Keratinocyte (primary cell): ENCODE data around the gene DGLUCY. TPM values are rescaled to one million over a fixed set of nuclear protein-coding genes. Genes with fewer than 3 reads are reported as not detected.

Source experiments
- DNase-seq: peaks from one replicate; pipeline ENCODE4 v3.0.0-alpha.2; 2011; ENCODE audit warnings: low read depth, missing footprints, low spot score
- FAIRE-seq: peaks from 2 replicates; lab custom pipeline; 2011; peaks lifted over from hg19 to GRCh38; lab: Jason Lieb, UNC
- H2AFZ ChIP-seq: 2 replicates; pipeline ENCODE4 v1.6.0; 2012; ENCODE audit warnings: low read length, control low read depth, inconsistent platforms; ENCODE audit not compliant: control insufficient read depth
- H3K27ac ChIP-seq: 2 replicates; pipeline ENCODE4 v1.5.1; 2011; ENCODE audit warnings: low read length; ENCODE audit not compliant: control insufficient read depth, insufficient read depth
- H3K27me3 ChIP-seq: 3 replicates; pipeline ENCODE4 v1.6.0; 2011; ENCODE audit warnings: low read length; ENCODE audit not compliant: control insufficient read depth, insufficient read depth; ENCODE audit errors: extremely low read depth
- H3K36me3 ChIP-seq, 2 experiments: 2 replicates in 1 of 2; 3 replicates in 1 of 2; pipeline ENCODE4 v1.5.1; 2011; ENCODE audit warnings: low read length in 2 of 2, mild to moderate bottlenecking in 1 of 2; ENCODE audit not compliant: control insufficient read depth in 2 of 2, insufficient read depth in 2 of 2; ENCODE audit errors: extremely low read depth in 1 of 2
- H3K4me1 ChIP-seq: 3 replicates; pipeline ENCODE4 v1.5.1; 2011; ENCODE audit warnings: low read length; ENCODE audit not compliant: control insufficient read depth, insufficient read depth; ENCODE audit errors: extremely low read depth
- H3K4me2 ChIP-seq: 3 replicates; pipeline ENCODE4 v1.6.0; 2011; ENCODE audit warnings: low read depth, low read length; ENCODE audit not compliant: control insufficient read depth, insufficient read depth; ENCODE audit errors: extremely low read depth
- H3K4me3 ChIP-seq, 3 experiments: fragments of 200-600 bp in 1 of 3; sonication (generic) in 1 of 3; 2 replicates in 2 of 3; 3 replicates in 1 of 3; pipeline ENCODE4 v1.5.1; 2011 to 2016; ENCODE audit warnings: low read length in 3 of 3, mild to moderate bottlenecking in 3 of 3, control low read depth in 2 of 3, inconsistent platforms in 1 of 3, low read depth in 1 of 3, mixed read lengths in 1 of 3, mixed run types in 1 of 3, moderate library complexity in 1 of 3; ENCODE audit not compliant: control insufficient read depth in 2 of 3, insufficient read depth in 2 of 3; ENCODE audit errors: extremely low read depth in 1 of 3
- H3K79me2 ChIP-seq: 2 replicates; pipeline ENCODE4 v1.6.0; 2012; ENCODE audit warnings: low read length; ENCODE audit not compliant: control insufficient read depth, insufficient read depth
- H3K9ac ChIP-seq: 3 replicates; pipeline ENCODE4 v1.6.0; 2011; ENCODE audit warnings: low read length; ENCODE audit not compliant: control insufficient read depth, insufficient read depth; ENCODE audit errors: extremely low read depth
- H3K9me1 ChIP-seq: 3 replicates; pipeline ENCODE4 v1.6.0; 2011; ENCODE audit warnings: low read length; ENCODE audit not compliant: control insufficient read depth, insufficient read depth; ENCODE audit errors: extremely low read depth
- H3K9me3 ChIP-seq: 2 replicates; pipeline ENCODE4 v1.5.1; 2012; ENCODE audit warnings: low read depth, low read length; ENCODE audit not compliant: control insufficient read depth
- H4K20me1 ChIP-seq: 3 replicates; pipeline ENCODE4 v1.6.0; 2011; ENCODE audit warnings: low read length; ENCODE audit not compliant: control insufficient read depth, insufficient read depth; ENCODE audit errors: extremely low read depth
- EZH2 ChIP-seq: IDR thresholded peaks from one replicate; pipeline ENCODE4 v1.6.1; 2012; ENCODE audit warnings: inconsistent platforms, mild to moderate bottlenecking, low read length, moderate library complexity
- dilution Hi-C: fragments of 300-500 bp; cut with MboI; formaldehyde crosslinking; loops from one replicate; pipeline ENCODE4 v1.7.0; 2020; ENCODE audit warnings: low sequenced_read_pairs; ENCODE audit not compliant: extremely low pct_ligation_motif_present
- polyA plus RNA-seq, 5 experiments: library from polyadenylated mRNA; depleted of rRNA in 3 of 5; stranded (reverse) in 3 of 5; stranded (forward) in 1 of 5; unstranded in 1 of 5; fragments of >200 nt; gene quantifications; 1 replicate in 1 of 5; 2 replicates in 3 of 5; 3 replicates in 1 of 5; pipeline versions ENCODE4 v1.2.1 to v1.2.3, GENCODE V29; 2011 to 2012; ENCODE audit warnings: missing spikeins in 2 of 5, low read depth in 1 of 5, low replicate concordance in 1 of 5
- TF ChIP-seq, protein P1 (sequence below), 3 experiments: IDR thresholded peaks in 1 of 3; conservative IDR thresholded peaks in 1 of 3; optimal IDR thresholded peaks in 1 of 3; 2 replicates in 2 of 3; 3 replicates in 1 of 3; pipeline versions ENCODE3 to v1.5.1; 2011; ENCODE audit warnings: low read length in 3 of 3, mild to moderate bottlenecking in 3 of 3, moderate library complexity in 2 of 3, control low read depth in 1 of 3, inconsistent platforms in 1 of 3; ENCODE audit not compliant: insufficient read depth in 2 of 3; ENCODE audit errors: extremely low read depth in 1 of 3

The DGLUCY gene
- polyA plus RNA-seq, 1 donor (not counting 4 experiments of a cell fraction or from before 2014, with no cell fraction given), result 19.4 TPM

DNA sequence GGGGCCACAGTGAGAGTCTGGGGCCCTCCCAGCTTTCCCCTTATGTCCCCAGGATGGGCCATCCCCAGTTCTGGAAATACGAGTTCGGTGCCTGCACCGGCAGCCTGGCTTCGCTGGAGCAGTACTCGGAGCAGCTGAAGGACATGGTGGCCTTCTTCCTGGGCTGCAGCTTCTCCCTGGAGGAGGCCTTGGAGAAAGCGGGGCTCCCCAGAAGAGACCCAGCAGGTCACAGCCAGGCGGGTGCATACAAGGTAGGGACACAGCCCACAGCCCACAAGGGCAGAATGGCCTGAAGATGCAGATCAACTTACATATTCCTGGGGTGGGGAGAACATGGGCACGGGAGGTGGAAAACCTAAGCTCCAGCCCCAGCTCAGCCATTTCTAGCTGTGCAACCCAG is 56.1 kb downstream of the DGLUCY start:
- H3K27ac ChIP-seq, result no peak overlapping the region
- no peaks in the 10 kb centered on the region for H3K4me1 ChIP-seq
- DNase-seq, result no peak
- no peaks in the 10 kb centered on the region for H4K20me1 ChIP-seq
- H3K4me3 ChIP-seq, result no peak overlapping the region
- TF ChIP-seq EZH2, result no peak
- TF ChIP-seq, protein P1, sequence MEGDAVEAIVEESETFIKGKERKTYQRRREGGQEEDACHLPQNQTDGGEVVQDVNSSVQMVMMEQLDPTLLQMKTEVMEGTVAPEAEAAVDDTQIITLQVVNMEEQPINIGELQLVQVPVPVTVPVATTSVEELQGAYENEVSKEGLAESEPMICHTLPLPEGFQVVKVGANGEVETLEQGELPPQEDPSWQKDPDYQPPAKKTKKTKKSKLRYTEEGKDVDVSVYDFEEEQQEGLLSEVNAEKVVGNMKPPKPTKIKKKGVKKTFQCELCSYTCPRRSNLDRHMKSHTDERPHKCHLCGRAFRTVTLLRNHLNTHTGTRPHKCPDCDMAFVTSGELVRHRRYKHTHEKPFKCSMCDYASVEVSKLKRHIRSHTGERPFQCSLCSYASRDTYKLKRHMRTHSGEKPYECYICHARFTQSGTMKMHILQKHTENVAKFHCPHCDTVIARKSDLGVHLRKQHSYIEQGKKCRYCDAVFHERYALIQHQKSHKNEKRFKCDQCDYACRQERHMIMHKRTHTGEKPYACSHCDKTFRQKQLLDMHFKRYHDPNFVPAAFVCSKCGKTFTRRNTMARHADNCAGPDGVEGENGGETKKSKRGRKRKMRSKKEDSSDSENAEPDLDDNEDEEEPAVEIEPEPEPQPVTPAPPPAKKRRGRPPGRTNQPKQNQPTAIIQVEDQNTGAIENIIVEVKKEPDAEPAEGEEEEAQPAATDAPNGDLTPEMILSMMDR (optimal IDR thresholded peaks at IDR 0.05 in 1 of 3, IDR thresholded peaks at IDR 0.05 in 1 of 3, conservative IDR thresholded peaks at IDR 0.05 in 1 of 3; ENCODE audit: extremely low read depth in 1 of 3, insufficient read depth in 2 of 3, low read length in 3 of 3), result no peak
- H3K27me3 ChIP-seq, result no peaks in the 10 kb centered on the region
- H3K4me2 ChIP-seq, result no peak overlapping the region
- H3K9me3 ChIP-seq, result no peaks in the 10 kb centered on the region
- H3K79me2 ChIP-seq, result no peaks in the 10 kb centered on the region
- H3K9me1 ChIP-seq, result no peaks in the 10 kb centered on the region
- H2AFZ ChIP-seq, result no peak overlapping the region
- H3K9ac ChIP-seq, result no peak overlapping the region
- peaks cover 3 to 5% of the 10 kb centered on the region in 2 experiments for H3K36me3 ChIP-seq
- dilution Hi-C loops, result loop anchor here (25.0 kb wide), 1 partner anchor 117 kb away; no protein-coding TSS in a partner anchor
- no peak for FAIRE-seq

DNA sequence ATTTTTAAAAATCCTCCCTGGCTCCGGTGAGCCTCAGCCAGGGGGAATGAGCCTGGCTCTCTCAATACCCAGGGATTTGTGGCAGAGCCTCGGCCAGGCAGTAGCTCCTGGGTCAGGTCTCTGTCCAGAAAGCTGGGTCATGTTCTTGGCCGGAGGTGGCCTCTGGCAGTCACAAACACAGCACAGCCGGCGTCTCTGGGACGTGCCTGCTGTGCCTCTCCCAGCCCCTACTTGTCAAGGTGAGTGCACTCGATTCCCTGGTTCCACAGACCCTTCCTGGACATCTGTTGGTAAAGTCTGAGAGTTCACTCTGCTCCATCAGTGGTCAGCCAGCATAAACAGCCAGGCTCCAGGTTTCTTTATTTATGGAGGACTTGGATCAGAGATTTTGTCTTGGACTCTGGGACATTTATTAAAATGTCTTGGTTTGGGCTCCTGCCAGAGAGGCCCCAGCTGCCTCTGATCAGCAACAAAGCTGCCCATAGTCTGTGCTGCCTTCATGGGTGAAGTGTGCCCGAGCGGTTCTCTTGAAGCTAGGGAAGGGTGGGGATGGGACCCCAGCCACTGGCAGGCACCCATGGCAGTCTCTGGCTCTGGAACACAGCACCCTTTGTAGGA is 56.7 kb downstream of the DGLUCY start:
- no peak overlapping the region for H2AFZ ChIP-seq

More for the DNA sequence above, 56.7 kb downstream of the DGLUCY start:
- Histone ChIP-seq H4K20me1 (no peaks in the 10 kb centered on the region), H3K79me2 (no peaks in the 10 kb centered on the region), H3K4me2 (no peak overlapping the region), H3K36me3 (peaks cover 3 to 5% of the 10 kb centered on the region in 2 experiments), H3K9ac (no peak overlapping the region), H3K27me3 (no peaks in the 10 kb centered on the region), H3K9me1 (no peaks in the 10 kb centered on the region), H3K27ac (no peak overlapping the region), H3K4me1 (no peaks in the 10 kb centered on the region), H3K9me3 (no peaks in the 10 kb centered on the region), H3K4me3 (no peak overlapping the region)
- TF ChIP-seq, protein P1 (optimal IDR thresholded peaks at IDR 0.05 in 1 of 3, IDR thresholded peaks at IDR 0.05 in 1 of 3, conservative IDR thresholded peaks at IDR 0.05 in 1 of 3; ENCODE audit: extremely low read depth in 1 of 3, insufficient read depth in 2 of 3, low read length in 3 of 3), result no peak
- TF ChIP-seq EZH2, result no peak
- DNase-seq (no peak), FAIRE-seq (no peak)
- dilution Hi-C loops, result loop anchor here (25.0 kb wide), 1 partner anchor 117 kb away; no protein-coding TSS in a partner anchor
